Choroid plexus epithelial cell (primary cell): ENCODE measurements around the gene OR51I1.
A peak's percentile ranks its signal among the peaks of the same experiment; 100 is the strongest.

Source experiments
- DNase-seq: peaks from one replicate; pipeline ENCODE4 v3.0.0-alpha.2; 2010; ENCODE audit warnings: low read depth
- H3K4me3 ChIP-seq: 2 replicates; pipeline ENCODE4 v1.5.1; 2011; ENCODE audit warnings: low read depth, mild to moderate bottlenecking, control low read depth, low read length, moderate library complexity
- CTCF ChIP-seq: conservative IDR thresholded peaks from 2 replicates; pipeline ENCODE4 v1.5.1; 2011; ENCODE audit warnings: low read depth, mild to moderate bottlenecking, control low read depth, inconsistent platforms, low read length, moderate library complexity

OR51I1 gene

GRCh38 chr11:5441414-5441813 is at the start of gene OR51I1:
Gene OR51I1, minus strand, starts transcription at chr11:5441514. Its CDS starts 0 bp downstream, at chr11:5441514.
- no peak within 1 kb of the TSS for H3K4me3 ChIP-seq
- DNase-seq, result no peak
- TF ChIP-seq CTCF, result no peak

- no peak for DNase-seq
- H3K4me3 ChIP-seq, result no peak overlapping the region
- no peak for TF ChIP-seq CTCF
These were observed 48.5 kb upstream of the OR51I1 start for GRCh38 chr11:5489576-5490357.

GRCh38 chr11:5488798-5489399 is 47.6 kb upstream of the OR51I1 start:
- no peak overlapping the region for H3K4me3 ChIP-seq
- no peak for TF ChIP-seq CTCF
- no peak for DNase-seq

GRCh38 chr11:5488385-5488784 is 47.1 kb upstream of the OR51I1 start, which contains the start of gene OR52D1:
Gene OR52D1, plus strand, starts transcription at chr11:5488685. Its CDS starts 22 bp downstream, at chr11:5488707.
- TF ChIP-seq CTCF, result no peak
- H3K4me3 ChIP-seq, result no peak within 1 kb of the TSS
- DNase-seq, result no peak

- H3K4me3 ChIP-seq, result no peak overlapping the region
- no peak for TF ChIP-seq CTCF
- no peak for DNase-seq
These were observed 45.1 kb upstream of the OR51I1 start for GRCh38 chr11:5486421-5486820.

GRCh38 chr11:5486003-5486402 is 44.7 kb upstream of the OR51I1 start:
- no peak overlapping the region for H3K4me3 ChIP-seq
- no peak for TF ChIP-seq CTCF

GRCh38 chr11:5476186-5476819 is 35.0 kb upstream of the OR51I1 start:
- DNase-seq, result peak; percentile 74
- no peak overlapping the region for H3K4me3 ChIP-seq
- peak; percentile 85 for TF ChIP-seq CTCF

More at GRCh38 chr11:5486003-5486402, 44.7 kb upstream of the OR51I1 start:
- DNase-seq, result no peak
